Lower lobe of right lung (tissue), 2 donors: ENCODE data around the gene OTUD4. TPM values are rescaled to one million over a fixed set of nuclear protein-coding genes. Genes with fewer than 3 reads are reported as not detected.

Experiments used
- ATAC-seq, 2 donors: fragments of 200-7000 bp; cut with Tn5 transposase; one replicate each; pipeline ENCODE4 v1.9.1; 2020 to 2022; ENCODE audit warnings: mild to moderate bottlenecking in 2 of 2, moderate library complexity in 2 of 2
- DNase-seq: peaks from one replicate; pipeline ENCODE4 v3.0.0-alpha.2; 2020
- H3K27ac ChIP-seq: fragments of 200-600 bp; one replicate; pipeline ENCODE4 v1.8.0; 2022
- H3K27me3 ChIP-seq: fragments of 200-600 bp; one replicate; pipeline ENCODE4 v1.8.0; 2022; ENCODE audit warnings: low read depth
- H3K36me3 ChIP-seq: fragments of 200-600 bp; one replicate; pipeline ENCODE4 v1.8.0; 2022; ENCODE audit warnings: mild to moderate bottlenecking
- H3K4me1 ChIP-seq: fragments of 200-600 bp; one replicate; pipeline ENCODE4 v1.8.0; 2022
- H3K4me3 ChIP-seq: fragments of 200-600 bp; one replicate; pipeline ENCODE4 v1.8.0; 2022; ENCODE audit warnings: mild to moderate bottlenecking
- H3K9me3 ChIP-seq: fragments of 200-600 bp; one replicate; pipeline ENCODE4 v1.8.0; 2022
- CTCF ChIP-seq: fragments of 200-600 bp; IDR thresholded peaks from one replicate; pipeline ENCODE4 v1.8.0; 2022; ENCODE audit warnings: antibody characterized with exemption, mild to moderate bottlenecking
- intact Hi-C: fragments of 100-400 bp; cut with DNase I; formaldehyde crosslinking; loops from one replicate; pipeline ENCODE4 v1.11.0; 2022
- total RNA-seq: library from RNA; stranded (reverse); fragmentation: NEBNext Ultra II Directional; extraction: Animal tissue kit (Norgen Biotek cat#: 25700); gene quantifications from one replicate; pipeline ENCODE4 v1.2.1, GENCODE V29; 2021
- donor health status: DM: no; HTN: yes; CAD: no; lungs with severe emphysema.

OTUD4 gene
- total RNA-seq, 1 donor from 2014 or later, result 53.4 TPM

GRCh38 chr4:145083891-145084605, 96.3 kb downstream of the OTUD4 start:
- Histone ChIP-seq H3K4me3 (no peak overlapping the region), H3K36me3 (peaks cover 10% of the 10 kb centered on the region), H3K27me3 (no peaks in the 10 kb centered on the region), H3K27ac (no peak overlapping the region), H3K4me1 (no peaks in the 10 kb centered on the region), H3K9me3 (no peaks in the 10 kb centered on the region)
- DNase-seq (no peak), ATAC-seq (no peak)
- TF ChIP-seq CTCF, result no peak
- intact Hi-C loops, result no loop called here

Other genes starting within 250 kb of the OTUD4 start
- 20.5 TPM for gene ANAPC10, start 82.4 kb downstream of the OTUD4 start, total RNA-seq
- 35.5 TPM for gene ABCE1, start 82.3 kb downstream of the OTUD4 start, total RNA-seq